Skin epidermis (tissue), 12 donors: ENCODE measurements around the gene SLC10A2.
"Not testable (repeated sequence)": the region's sequence is repeated elsewhere in the genome, so short reads cannot be mapped to it uniquely, and the experiment has no call there.

ENCODE experiments used
- H3K27ac ChIP-seq, 21 experiments: fragments of 200-600 bp; sonication (generic) in 11 of 21; one replicate each; pipeline ENCODE4 v1.5.0; 2020; ENCODE audit warnings: mild to moderate bottlenecking in 3 of 21, inconsistent platforms in 2 of 21, moderate library complexity in 2 of 21
- H3K4me3 ChIP-seq, 7 experiments: fragments of 200-600 bp; sonication (generic) in 2 of 7; one replicate each; pipeline ENCODE4 v1.5.0; 2020; ENCODE audit warnings: inconsistent platforms in 2 of 7, mild to moderate bottlenecking in 2 of 7, moderate library complexity in 1 of 7

The SLC10A2 gene

GRCh38 chr13:103066079-103066780, at the start of gene SLC10A2:
Gene SLC10A2, minus strand, starts transcription at chr13:103066417. Its CDS starts 168 bp downstream, at chr13:103066249.
- no peak within 1 kb of the TSS for H3K27ac ChIP-seq
- H3K4me3 ChIP-seq = no peak within 1 kb of the TSS

GRCh38 chr13:103107580-103107979, 41.4 kb upstream of the SLC10A2 start:
- no peak overlapping the region for H3K4me3 ChIP-seq
- no peak overlapping the region for H3K27ac ChIP-seq

GRCh38 chr13:103104340-103104739, 38.1 kb upstream of the SLC10A2 start:
- no peak overlapping the region for H3K27ac ChIP-seq
- no peak overlapping the region for H3K4me3 ChIP-seq

GRCh38 chr13:103103456-103103855, 37.2 kb upstream of the SLC10A2 start:
- not testable (repeated sequence) for H3K4me3 ChIP-seq, H3K27ac ChIP-seq

- Histone ChIP-seq H3K4me3 (no peak overlapping the region), H3K27ac (no peak overlapping the region)
Measured at GRCh38 chr13:103102482-103102881, 36.3 kb upstream of the SLC10A2 start.

- Histone ChIP-seq H3K27ac (no peak overlapping the region), H3K4me3 (no peak overlapping the region)
Measured at GRCh38 chr13:103101901-103102300, 35.7 kb upstream of the SLC10A2 start.

GRCh38 chr13:103101500-103101899, 35.3 kb upstream of the SLC10A2 start:
- Histone ChIP-seq H3K27ac (no peak overlapping the region), H3K4me3 (no peak overlapping the region)

- no peak overlapping the region for H3K27ac ChIP-seq
- H3K4me3 ChIP-seq = no peak overlapping the region
Measured at GRCh38 chr13:103100830-103101229, 34.6 kb upstream of the SLC10A2 start.

- H3K27ac ChIP-seq = no peak overlapping the region
Measured at GRCh38 chr13:103099722-103100293, 33.6 kb upstream of the SLC10A2 start.

GRCh38 chr13:103098535-103098934, 32.3 kb upstream of the SLC10A2 start:
- no peak overlapping the region for H3K4me3 ChIP-seq

More at GRCh38 chr13:103099722-103100293, 33.6 kb upstream of the SLC10A2 start:
- H3K4me3 ChIP-seq = no peak overlapping the region

GRCh38 chr13:103097366-103097928, 31.2 kb upstream of the SLC10A2 start:
- no peak overlapping the region for H3K4me3 ChIP-seq
- H3K27ac ChIP-seq = no peak overlapping the region

More at GRCh38 chr13:103098535-103098934, 32.3 kb upstream of the SLC10A2 start:
- H3K27ac ChIP-seq = no peak overlapping the region

GRCh38 chr13:103093649-103094048, 27.4 kb upstream of the SLC10A2 start:
- not testable (repeated sequence) for H3K27ac ChIP-seq, H3K4me3 ChIP-seq

GRCh38 chr13:103087275-103087674, 21.1 kb upstream of the SLC10A2 start:
- no peak overlapping the region for H3K27ac ChIP-seq
- no peak overlapping the region for H3K4me3 ChIP-seq

GRCh38 chr13:103081435-103081834, 15.2 kb upstream of the SLC10A2 start:
- H3K4me3 ChIP-seq = no peak overlapping the region
- no peak overlapping the region for H3K27ac ChIP-seq

- no peak overlapping the region for H3K4me3 ChIP-seq
Measured at GRCh38 chr13:103078158-103078557, 11.9 kb upstream of the SLC10A2 start.

GRCh38 chr13:103068836-103069235, 2.6 kb upstream of the SLC10A2 start:
- no peak overlapping the region for H3K27ac ChIP-seq
- H3K4me3 ChIP-seq = no peak overlapping the region

More at GRCh38 chr13:103078158-103078557, 11.9 kb upstream of the SLC10A2 start:
- H3K27ac ChIP-seq = no peak overlapping the region

GRCh38 chr13:103067751-103068555, 1.7 kb upstream of the SLC10A2 start:
- no peak overlapping the region for H3K4me3 ChIP-seq
- H3K27ac ChIP-seq = no peak overlapping the region

GRCh38 chr13:103066781-103067345, 646 bp upstream of the SLC10A2 start:
- no peak overlapping the region for H3K27ac ChIP-seq

GRCh38 chr13:103063376-103063775, 2.8 kb downstream of the SLC10A2 start:
- Histone ChIP-seq H3K27ac (no peak overlapping the region), H3K4me3 (no peak overlapping the region)

More at GRCh38 chr13:103066781-103067345, 646 bp upstream of the SLC10A2 start:
- H3K4me3 ChIP-seq = no peak overlapping the region

- no peak overlapping the region for H3K27ac ChIP-seq
Measured at GRCh38 chr13:103062079-103062478, 4.1 kb downstream of the SLC10A2 start.

More at GRCh38 chr13:103062079-103062478, 4.1 kb downstream of the SLC10A2 start:
- no peak overlapping the region for H3K4me3 ChIP-seq
